Karpas-422 (cell line): ENCODE measurements around the gene COPS3. TPM values are rescaled to one million over a fixed set of nuclear protein-coding genes. Genes with fewer than 3 reads are reported as not detected.
"Not testable (repeated sequence)": the region's sequence is repeated elsewhere in the genome, so short reads cannot be mapped to it uniquely, and the experiment has no call there.

Experiments
- DNase-seq: peaks from one replicate; pipeline ENCODE4 v3.0.0-alpha.2; 2015
- H2AFZ ChIP-seq: fragments of 200-600 bp; sonication (generic); 2 replicates; pipeline ENCODE4 v1.6.1; 2014; ENCODE audit warnings: antibody characterized with exemption, low read length, mixed read lengths
- H3K27ac ChIP-seq: fragments of 200-600 bp; sonication (generic); 2 replicates; pipeline ENCODE4 v1.5.1; 2014; ENCODE audit warnings: mild to moderate bottlenecking, low read length, moderate library complexity
- H3K27me3 ChIP-seq: fragments of 200-600 bp; sonication (generic); 2 replicates; pipeline ENCODE4 v1.6.1; 2014; ENCODE audit warnings: low read length, mixed read lengths
- H3K36me3 ChIP-seq: fragments of 200-600 bp; sonication (generic); 2 replicates; pipeline ENCODE4 v1.6.1; 2014; ENCODE audit warnings: low read length, mixed read lengths; ENCODE audit not compliant: insufficient read depth
- H3K4me1 ChIP-seq: fragments of 200-600 bp; sonication (generic); 2 replicates; pipeline ENCODE4 v1.6.1; 2014; ENCODE audit warnings: mild to moderate bottlenecking, low read length, mixed read lengths
- H3K4me2 ChIP-seq: fragments of 200-600 bp; sonication (generic); 2 replicates; pipeline ENCODE4 v1.6.1; 2014; ENCODE audit warnings: low read length, low read depth, mild to moderate bottlenecking; ENCODE audit not compliant: poor library complexity, severe bottlenecking
- H3K4me3 ChIP-seq: fragments of 200-600 bp; sonication (generic); 2 replicates; pipeline ENCODE4 v1.5.1; 2014; ENCODE audit warnings: mild to moderate bottlenecking, antibody characterized with exemption, low read length, mixed read lengths
- H3K79me2 ChIP-seq: fragments of 200-600 bp; sonication (generic); 2 replicates; pipeline ENCODE4 v1.6.1; 2014; ENCODE audit warnings: mild to moderate bottlenecking, low read length, mixed read lengths
- H3K9ac ChIP-seq: fragments of 200-600 bp; sonication (generic); 2 replicates; pipeline ENCODE4 v1.6.0; 2014; ENCODE audit warnings: low read length
- H3K9me2 ChIP-seq: fragments of 200-600 bp; sonication (generic), shearing (Covaris generic); replicated peaks from 2 replicates; pipeline ENCODE4 v1.6.0; 2014; ENCODE audit warnings: mild to moderate bottlenecking, low read length, moderate library complexity; ENCODE audit not compliant: insufficient read depth
- H3K9me3 ChIP-seq: fragments of 300-700, 200-600 bp; sonication (generic); 2 replicates; pipeline ENCODE4 v1.6.1; 2014; ENCODE audit warnings: low read length, mixed read lengths
- H4K20me1 ChIP-seq: fragments of 200-600 bp; sonication (generic); 2 replicates; pipeline ENCODE4 v1.6.1; 2014; ENCODE audit warnings: mild to moderate bottlenecking, antibody characterized with exemption, low read length, low read depth; ENCODE audit not compliant: insufficient read depth
- total RNA-seq: library from RNA; depleted of rRNA; stranded (reverse); fragments of >200 nt; shearing (Covaris generic); gene quantifications from 2 replicates; pipeline ENCODE4 v1.2.3, GENCODE V29; 2014; ENCODE audit warnings: low replicate concordance

COPS3 gene
- total RNA-seq, 1 experiment from 2014 or later = 110 TPM

- Histone ChIP-seq H3K27ac (no peak overlapping the region), H3K36me3 (peaks cover 52% of the 10 kb centered on the region), H3K27me3 (no peaks in the 10 kb centered on the region), H3K9me3 (no peaks in the 10 kb centered on the region), H3K79me2 (peaks cover 46% of the 10 kb centered on the region), H3K4me3 (no peak overlapping the region), H2AFZ (no peak overlapping the region), H4K20me1 (no peaks in the 10 kb centered on the region), H3K4me2 (no peak overlapping the region), H3K4me1 (peaks cover under 1% of the 10 kb centered on the region), H3K9me2 (no peaks in the 10 kb centered on the region), H3K9ac (no peak overlapping the region)
- DNase-seq = no peak
These were observed 10.9 kb downstream of the COPS3 start for GRCh38 chr17:17269926-17270773.

DNA sequence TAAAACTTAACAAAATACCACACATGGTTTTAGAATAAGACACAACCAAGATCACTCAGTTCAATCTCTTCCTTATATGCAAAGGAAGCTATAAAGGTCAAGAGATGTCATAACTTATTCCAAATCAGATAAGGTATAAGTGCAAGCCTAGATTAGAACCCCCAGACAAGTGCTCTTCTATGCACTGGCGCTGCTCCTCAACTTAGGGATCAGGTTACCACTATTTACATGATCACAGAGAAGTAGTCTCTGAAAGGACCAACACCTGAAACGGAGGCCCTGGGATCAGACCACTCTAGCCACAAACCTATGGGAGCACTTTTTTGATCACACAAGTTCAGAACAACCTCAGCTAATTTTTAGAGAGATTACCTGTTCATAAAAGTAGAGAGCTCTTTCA is 16.6 kb downstream of the COPS3 start:
- H4K20me1 ChIP-seq = no peaks in the 10 kb centered on the region
- H3K4me1 ChIP-seq = peaks cover 11% of the 10 kb centered on the region
- H3K36me3 ChIP-seq = peaks cover 60% of the 10 kb centered on the region

DNA sequence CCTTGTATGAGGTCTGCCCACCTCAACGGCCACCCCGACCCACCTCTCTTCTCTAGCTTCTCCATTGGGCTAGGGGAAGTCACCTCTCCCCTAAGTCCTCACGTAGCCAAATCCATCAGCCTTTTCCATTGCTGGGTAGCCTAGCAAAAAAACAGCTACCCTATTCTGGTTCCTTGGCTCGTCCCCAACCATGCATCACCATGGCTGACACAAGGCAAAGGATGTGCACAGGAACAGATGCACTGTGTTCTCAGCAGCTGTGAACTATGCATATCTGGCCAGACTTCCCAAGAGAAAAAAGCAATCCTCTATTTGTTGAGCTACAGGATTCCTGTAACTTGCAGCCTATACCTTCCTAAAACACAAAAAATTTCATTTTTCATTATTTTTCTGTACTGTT is 22.0 kb downstream of the COPS3 start:
- H3K27me3 ChIP-seq = no peaks in the 10 kb centered on the region
- H3K9me2 ChIP-seq = no peaks in the 10 kb centered on the region
- H3K79me2 ChIP-seq = peaks cover 15% of the 10 kb centered on the region
- H3K9me3 ChIP-seq = no peaks in the 10 kb centered on the region
- H3K27ac ChIP-seq = no peak overlapping the region
- no peak overlapping the region for H2AFZ ChIP-seq
- peaks cover 58% of the 10 kb centered on the region for H3K36me3 ChIP-seq
- no peak overlapping the region for H3K4me2 ChIP-seq
- H3K9ac ChIP-seq = no peak overlapping the region
- H4K20me1 ChIP-seq = no peaks in the 10 kb centered on the region
- H3K4me3 ChIP-seq = no peak overlapping the region
- no peak for DNase-seq
- no peaks in the 10 kb centered on the region for H3K4me1 ChIP-seq

More for the DNA sequence above, 16.6 kb downstream of the COPS3 start:
- Histone ChIP-seq H2AFZ (no peak overlapping the region), H3K9me2 (no peaks in the 10 kb centered on the region), H3K9ac (no peak overlapping the region), H3K27me3 (no peaks in the 10 kb centered on the region), H3K9me3 (no peaks in the 10 kb centered on the region), H3K79me2 (peaks cover 10% of the 10 kb centered on the region), H3K4me3 (no peak overlapping the region), H3K27ac (no peak overlapping the region), H3K4me2 (no peak overlapping the region)
- peak; percentile 55 for DNase-seq

DNA sequence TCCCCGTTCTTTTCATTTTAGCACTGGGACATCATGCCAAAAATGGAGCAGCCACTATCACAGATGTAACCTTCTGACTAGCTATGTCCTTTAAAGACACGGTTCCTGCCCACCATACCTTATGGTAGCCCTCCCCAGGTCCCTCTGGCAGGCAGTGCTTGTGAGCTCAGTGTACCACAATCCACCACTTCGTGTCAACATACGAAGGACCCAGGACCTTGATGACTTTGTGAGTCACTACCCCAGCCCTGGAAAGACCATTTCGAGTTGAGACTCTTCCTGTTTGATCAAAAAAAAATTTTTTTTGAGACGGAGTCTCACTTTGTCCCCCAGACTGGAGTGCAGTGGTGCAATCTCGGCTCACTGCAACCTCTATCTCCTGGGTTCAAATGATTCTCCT is 23.0 kb downstream of the COPS3 start:
- no peaks in the 10 kb centered on the region for H4K20me1 ChIP-seq
- H3K27me3 ChIP-seq = no peaks in the 10 kb centered on the region
- H3K9ac ChIP-seq = no peak overlapping the region
- no peak for DNase-seq
- H2AFZ ChIP-seq = no peak overlapping the region
- H3K9me3 ChIP-seq = no peaks in the 10 kb centered on the region
- H3K9me2 ChIP-seq = no peaks in the 10 kb centered on the region
- no peak overlapping the region for H3K4me2 ChIP-seq
- H3K36me3 ChIP-seq = peaks cover 64% of the 10 kb centered on the region
- H3K27ac ChIP-seq = no peak overlapping the region
- no peaks in the 10 kb centered on the region for H3K4me1 ChIP-seq
- no peak overlapping the region for H3K4me3 ChIP-seq
- peaks cover 15% of the 10 kb centered on the region for H3K79me2 ChIP-seq

GRCh38 chr17:17256316-17256715 is 24.7 kb downstream of the COPS3 start:
- Histone ChIP-seq H3K36me3 (peaks cover 61% of the 10 kb centered on the region), H3K79me2 (peaks cover 12% of the 10 kb centered on the region), H4K20me1 (no peaks in the 10 kb centered on the region), H2AFZ (no peak overlapping the region), H3K9me3 (no peaks in the 10 kb centered on the region), H3K9ac (no peak overlapping the region), H3K4me2 (no peak overlapping the region), H3K4me3 (no peak overlapping the region), H3K9me2 (no peaks in the 10 kb centered on the region), H3K27me3 (no peaks in the 10 kb centered on the region), H3K27ac (no peak overlapping the region), H3K4me1 (no peaks in the 10 kb centered on the region)
- no peak for DNase-seq

DNA sequence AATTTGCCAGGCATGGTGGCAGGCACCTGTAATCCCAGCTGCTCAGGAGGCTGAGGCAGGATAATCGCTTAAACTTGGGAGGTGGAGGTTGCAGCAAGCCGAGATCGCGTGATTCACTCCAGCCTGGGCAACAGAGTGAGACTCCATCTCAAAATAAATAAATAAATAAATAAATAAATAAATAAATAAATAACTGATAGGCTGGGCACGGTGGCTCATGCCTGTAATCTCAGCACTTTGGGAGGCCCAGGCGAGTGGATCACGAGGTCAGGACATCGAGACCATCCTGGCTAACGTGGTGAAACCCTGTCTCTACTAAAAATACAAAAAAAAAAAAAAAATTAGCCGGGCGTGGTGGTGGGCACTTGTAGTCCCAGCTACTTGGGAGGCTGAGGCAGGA is 25.4 kb downstream of the COPS3 start:
- H3K4me2 ChIP-seq, H3K27me3 ChIP-seq, H2AFZ ChIP-seq, H3K9ac ChIP-seq, H3K9me2 ChIP-seq, H3K27ac ChIP-seq, H3K9me3 ChIP-seq, H3K4me1 ChIP-seq, DNase-seq, H4K20me1 ChIP-seq, H3K4me3 ChIP-seq: not testable (repeated sequence)
- H3K36me3 ChIP-seq = peaks cover 57% of the 10 kb centered on the region
- H3K79me2 ChIP-seq = peaks cover 12% of the 10 kb centered on the region

DNA sequence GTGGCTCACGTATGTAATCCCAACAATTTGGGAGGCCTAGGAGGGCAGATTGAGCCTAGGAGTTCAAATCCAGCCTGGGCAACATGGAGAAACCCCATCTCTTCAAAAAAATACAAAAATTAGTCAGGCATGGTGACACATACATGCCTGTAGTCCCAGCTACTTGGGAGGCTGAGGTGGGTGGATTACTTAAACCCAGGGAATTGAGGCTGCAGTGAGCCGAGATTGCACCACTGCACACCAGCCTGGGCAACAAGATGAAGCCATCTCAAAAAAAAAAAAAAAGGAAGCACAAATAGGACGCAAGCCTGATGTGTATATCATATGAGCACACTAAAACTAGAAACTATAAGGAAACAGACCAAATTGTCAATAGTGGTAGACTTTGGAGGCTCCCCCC is 27.0 kb downstream of the COPS3 start:
- H3K27me3 ChIP-seq = no peaks in the 10 kb centered on the region
- no peaks in the 10 kb centered on the region for H3K9me2 ChIP-seq
- H3K4me3 ChIP-seq = no peak overlapping the region
- no peak overlapping the region for H3K9ac ChIP-seq
- no peak overlapping the region for H3K27ac ChIP-seq
- peaks cover 45% of the 10 kb centered on the region for H3K36me3 ChIP-seq
- no peaks in the 10 kb centered on the region for H4K20me1 ChIP-seq
- no peak for DNase-seq
- H3K9me3 ChIP-seq = no peaks in the 10 kb centered on the region
- peaks cover 11% of the 10 kb centered on the region for H3K79me2 ChIP-seq
- H3K4me1 ChIP-seq = no peaks in the 10 kb centered on the region
- H2AFZ ChIP-seq = no peak overlapping the region
- H3K4me2 ChIP-seq = no peak overlapping the region

- Histone ChIP-seq H3K4me1 (no peaks in the 10 kb centered on the region), H3K4me3 (no peak overlapping the region), H3K27ac (no peak overlapping the region), H3K9me3 (no peaks in the 10 kb centered on the region), H3K9me2 (no peaks in the 10 kb centered on the region), H3K4me2 (no peak overlapping the region), H2AFZ (no peak overlapping the region), H3K9ac (no peak overlapping the region), H3K27me3 (no peaks in the 10 kb centered on the region), H3K79me2 (peaks cover 8% of the 10 kb centered on the region; the same call in 1 of the 2 replicates), H3K36me3 (peaks cover 45% of the 10 kb centered on the region), H4K20me1 (no peaks in the 10 kb centered on the region)
- DNase-seq = no peak
These were observed 27.6 kb downstream of the COPS3 start for GRCh38 chr17:17253406-17253805.
